Measurements from ENCODE around the gene DSE.
A peak's percentile ranks its signal among the peaks of the same experiment; 100 is the strongest.

Gene DSE

GRCh38 chr6:116461932-116462885 is 91.5 kb downstream of the DSE start:
- Histone ChIP-seq H3K36me3 (ENCODE audit: control insufficient read depth, insufficient read depth, low read length, severe bottlenecking) (no peaks in the 10 kb centered on the region), H3K9ac (ENCODE audit: low read length) (peak overlapping the region; percentile 37), H3K4me1 (ENCODE audit: control insufficient read depth, insufficient read depth, low read length) (peaks cover 5% of the 10 kb centered on the region), H3K4me3 (ENCODE audit: low read length) (peak overlapping the region; percentile 78), H3K27me3 (replicated peaks; ENCODE audit: control insufficient read depth, insufficient read depth, low read length) (no peaks in the 10 kb centered on the region), H3K9me3 (ENCODE audit: control insufficient read depth, low read length) (no peaks in the 10 kb centered on the region)
- peak; percentile 73 for DNase-seq (ENCODE audit: low read depth)

- H3K4me1 ChIP-seq (ENCODE audit: control insufficient read depth, insufficient read depth, low read length) = peaks cover 5% of the 10 kb centered on the region
- H3K36me3 ChIP-seq (ENCODE audit: control insufficient read depth, insufficient read depth, low read length, severe bottlenecking) = no peaks in the 10 kb centered on the region
- H3K9me3 ChIP-seq (ENCODE audit: control insufficient read depth, low read length) = no peaks in the 10 kb centered on the region
- H3K27me3 ChIP-seq (replicated peaks; ENCODE audit: control insufficient read depth, insufficient read depth, low read length) = no peaks in the 10 kb centered on the region
- DNase-seq (ENCODE audit: low read depth) = no peak
- H3K9ac ChIP-seq (ENCODE audit: low read length) = no peak overlapping the region
- no peak overlapping the region for H3K4me3 ChIP-seq (ENCODE audit: low read length)
These were observed 92.6 kb downstream of the DSE start for GRCh38 chr6:116463301-116463700.

GRCh38 chr6:116465246-116465645 is 94.5 kb downstream of the DSE start:
- Histone ChIP-seq H3K27me3 (replicated peaks; ENCODE audit: control insufficient read depth, insufficient read depth, low read length) (no peaks in the 10 kb centered on the region), H3K9ac (ENCODE audit: low read length) (no peak overlapping the region), H3K4me3 (ENCODE audit: low read length) (no peak overlapping the region), H3K36me3 (ENCODE audit: control insufficient read depth, insufficient read depth, low read length, severe bottlenecking) (no peaks in the 10 kb centered on the region), H3K4me1 (ENCODE audit: control insufficient read depth, insufficient read depth, low read length) (peaks cover 5% of the 10 kb centered on the region), H3K9me3 (ENCODE audit: control insufficient read depth, low read length) (no peaks in the 10 kb centered on the region)
- no peak for DNase-seq (ENCODE audit: low read depth)

- no peaks in the 10 kb centered on the region for H3K9me3 ChIP-seq (ENCODE audit: control insufficient read depth, low read length)
- peaks cover 5% of the 10 kb centered on the region for H3K4me1 ChIP-seq (ENCODE audit: control insufficient read depth, insufficient read depth, low read length)
- no peaks in the 10 kb centered on the region for H3K27me3 ChIP-seq (replicated peaks; ENCODE audit: control insufficient read depth, insufficient read depth, low read length)
- H3K9ac ChIP-seq (ENCODE audit: low read length) = no peak overlapping the region
- H3K36me3 ChIP-seq (ENCODE audit: control insufficient read depth, insufficient read depth, low read length, severe bottlenecking) = no peaks in the 10 kb centered on the region
- H3K4me3 ChIP-seq (ENCODE audit: low read length) = no peak overlapping the region
- DNase-seq (ENCODE audit: low read depth) = no peak
These were observed 96.3 kb downstream of the DSE start for GRCh38 chr6:116467096-116467495.

GRCh38 chr6:116467514-116467913 is 96.8 kb downstream of the DSE start:
- Histone ChIP-seq H3K9me3 (ENCODE audit: control insufficient read depth, low read length) (no peaks in the 10 kb centered on the region), H3K27me3 (replicated peaks; ENCODE audit: control insufficient read depth, insufficient read depth, low read length) (no peaks in the 10 kb centered on the region), H3K36me3 (ENCODE audit: control insufficient read depth, insufficient read depth, low read length, severe bottlenecking) (no peaks in the 10 kb centered on the region), H3K9ac (ENCODE audit: low read length) (no peak overlapping the region), H3K4me3 (ENCODE audit: low read length) (no peak overlapping the region), H3K4me1 (ENCODE audit: control insufficient read depth, insufficient read depth, low read length) (peaks cover under 1% of the 10 kb centered on the region)
- DNase-seq (ENCODE audit: low read depth) = no peak

- Histone ChIP-seq H3K4me3 (ENCODE audit: low read length) (no peak overlapping the region), H3K36me3 (ENCODE audit: control insufficient read depth, insufficient read depth, low read length, severe bottlenecking) (no peaks in the 10 kb centered on the region), H3K9ac (ENCODE audit: low read length) (no peak overlapping the region), H3K27me3 (replicated peaks; ENCODE audit: control insufficient read depth, insufficient read depth, low read length) (no peaks in the 10 kb centered on the region), H3K4me1 (ENCODE audit: control insufficient read depth, insufficient read depth, low read length) (no peaks in the 10 kb centered on the region), H3K9me3 (ENCODE audit: control insufficient read depth, low read length) (no peaks in the 10 kb centered on the region)
- DNase-seq (ENCODE audit: low read depth) = no peak
These were observed 97.5 kb downstream of the DSE start for GRCh38 chr6:116468293-116468692.

GRCh38 chr6:116471531-116471930 is 100.8 kb downstream of the DSE start:
- Histone ChIP-seq H3K9me3 (ENCODE audit: control insufficient read depth, low read length) (no peaks in the 10 kb centered on the region), H3K36me3 (ENCODE audit: control insufficient read depth, insufficient read depth, low read length, severe bottlenecking) (no peaks in the 10 kb centered on the region), H3K4me3 (ENCODE audit: low read length) (no peak overlapping the region), H3K9ac (ENCODE audit: low read length) (no peak overlapping the region), H3K4me1 (ENCODE audit: control insufficient read depth, insufficient read depth, low read length) (no peaks in the 10 kb centered on the region), H3K27me3 (replicated peaks; ENCODE audit: control insufficient read depth, insufficient read depth, low read length) (no peaks in the 10 kb centered on the region)
- no peak for DNase-seq (ENCODE audit: low read depth)

GRCh38 chr6:116472706-116473105 is 102.0 kb downstream of the DSE start:
- no peak overlapping the region for H3K4me3 ChIP-seq (ENCODE audit: low read length)
- DNase-seq (ENCODE audit: low read depth) = peak; percentile 38
- H3K36me3 ChIP-seq (ENCODE audit: control insufficient read depth, insufficient read depth, low read length, severe bottlenecking) = no peaks in the 10 kb centered on the region
- H3K9ac ChIP-seq (ENCODE audit: low read length) = no peak overlapping the region
- H3K27me3 ChIP-seq (replicated peaks; ENCODE audit: control insufficient read depth, insufficient read depth, low read length) = no peaks in the 10 kb centered on the region
- no peaks in the 10 kb centered on the region for H3K9me3 ChIP-seq (ENCODE audit: control insufficient read depth, low read length)
- H3K4me1 ChIP-seq (ENCODE audit: control insufficient read depth, insufficient read depth, low read length) = no peaks in the 10 kb centered on the region

- no peak for DNase-seq (ENCODE audit: low read depth)
- H3K4me3 ChIP-seq (ENCODE audit: low read length) = no peak overlapping the region
- no peaks in the 10 kb centered on the region for H3K9me3 ChIP-seq (ENCODE audit: control insufficient read depth, low read length)
- H3K4me1 ChIP-seq (ENCODE audit: control insufficient read depth, insufficient read depth, low read length) = no peaks in the 10 kb centered on the region
- H3K36me3 ChIP-seq (ENCODE audit: control insufficient read depth, insufficient read depth, low read length, severe bottlenecking) = no peaks in the 10 kb centered on the region
- H3K9ac ChIP-seq (ENCODE audit: low read length) = no peak overlapping the region
- H3K27me3 ChIP-seq (replicated peaks; ENCODE audit: control insufficient read depth, insufficient read depth, low read length) = no peaks in the 10 kb centered on the region
These were observed 104.4 kb downstream of the DSE start for GRCh38 chr6:116475141-116475540.

GRCh38 chr6:116476002-116476678 is 105.4 kb downstream of the DSE start:
- Histone ChIP-seq H3K9me3 (ENCODE audit: control insufficient read depth, low read length) (no peaks in the 10 kb centered on the region), H3K27me3 (replicated peaks; ENCODE audit: control insufficient read depth, insufficient read depth, low read length) (no peaks in the 10 kb centered on the region), H3K4me3 (ENCODE audit: low read length) (no peak overlapping the region), H3K36me3 (ENCODE audit: control insufficient read depth, insufficient read depth, low read length, severe bottlenecking) (no peaks in the 10 kb centered on the region), H3K9ac (ENCODE audit: low read length) (no peak overlapping the region), H3K4me1 (ENCODE audit: control insufficient read depth, insufficient read depth, low read length) (no peaks in the 10 kb centered on the region)
- peak; percentile 33 for DNase-seq (ENCODE audit: low read depth)

GRCh38 chr6:116482780-116483179 is 112.0 kb downstream of the DSE start:
- H3K27me3 ChIP-seq (replicated peaks; ENCODE audit: control insufficient read depth, insufficient read depth, low read length) = no peaks in the 10 kb centered on the region
- H3K9me3 ChIP-seq (ENCODE audit: control insufficient read depth, low read length) = no peaks in the 10 kb centered on the region
- no peaks in the 10 kb centered on the region for H3K4me1 ChIP-seq (ENCODE audit: control insufficient read depth, insufficient read depth, low read length)
- H3K9ac ChIP-seq (ENCODE audit: low read length) = no peak overlapping the region
- no peaks in the 10 kb centered on the region for H3K36me3 ChIP-seq (ENCODE audit: control insufficient read depth, insufficient read depth, low read length, severe bottlenecking)
- DNase-seq (ENCODE audit: low read depth) = no peak
- no peak overlapping the region for H3K4me3 ChIP-seq (ENCODE audit: low read length)
